ENCODE measurements around the gene USP53.
"Not testable (repeated sequence)": the region's sequence is repeated elsewhere in the genome, so short reads cannot be mapped to it uniquely, and the experiment has no call there.

Gene USP53

GRCh38 chr4:119310826-119311225 lies 98.3 kb downstream of the USP53 start:
- Histone ChIP-seq H3K36me3 (ENCODE audit: control insufficient read depth, insufficient read depth, low read length) (no peaks in the 10 kb centered on the region), H3K27me3 (ENCODE audit: control insufficient read depth, insufficient read depth, low read length) (no peaks in the 10 kb centered on the region), H3K4me1 (ENCODE audit: control insufficient read depth, insufficient read depth, low read length) (no peaks in the 10 kb centered on the region), H3K4me3 (ENCODE audit: low read length) (no peak overlapping the region), H3K9ac (ENCODE audit: low read length) (no peak overlapping the region), H3K27ac (ENCODE audit: low read depth, low read length) (no peak overlapping the region)

GRCh38 chr4:119313237-119313636 lies 100.7 kb downstream of the USP53 start:
- Histone ChIP-seq H3K9ac (ENCODE audit: low read length) (no peak overlapping the region), H3K36me3 (ENCODE audit: control insufficient read depth, insufficient read depth, low read length) (no peaks in the 10 kb centered on the region), H3K27ac (ENCODE audit: low read depth, low read length) (no peak overlapping the region), H3K4me3 (ENCODE audit: low read length) (no peak overlapping the region), H3K27me3 (ENCODE audit: control insufficient read depth, insufficient read depth, low read length) (no peaks in the 10 kb centered on the region), H3K4me1 (ENCODE audit: control insufficient read depth, insufficient read depth, low read length) (no peaks in the 10 kb centered on the region)

DNA sequence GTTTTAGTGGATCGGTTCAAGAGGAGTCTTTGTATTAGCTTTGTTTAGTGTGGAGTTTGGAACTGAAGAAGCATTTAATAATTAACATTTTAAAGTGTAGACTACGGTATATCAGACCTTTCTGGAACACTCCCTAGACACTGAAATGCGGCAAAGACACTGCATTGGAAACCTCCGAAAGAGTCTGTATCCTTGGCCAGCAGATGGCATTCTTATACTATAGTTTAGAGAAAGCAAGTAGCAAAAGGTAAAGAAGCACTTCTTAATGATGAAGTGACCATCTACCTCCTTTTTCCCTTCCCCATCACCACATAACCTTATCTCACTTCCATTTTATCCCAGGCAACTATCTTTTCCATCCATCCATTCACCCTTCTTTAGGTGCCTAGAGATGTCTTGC lies 101.8 kb downstream of the USP53 start:
- Histone ChIP-seq H3K4me1 (ENCODE audit: control insufficient read depth, insufficient read depth, low read length) (no peaks in the 10 kb centered on the region), H3K9ac (ENCODE audit: low read length) (no peak overlapping the region), H3K27ac (ENCODE audit: low read depth, low read length) (no peak overlapping the region), H3K4me3 (ENCODE audit: low read length) (no peak overlapping the region), H3K36me3 (ENCODE audit: control insufficient read depth, insufficient read depth, low read length) (no peaks in the 10 kb centered on the region), H3K27me3 (ENCODE audit: control insufficient read depth, insufficient read depth, low read length) (no peaks in the 10 kb centered on the region)

- no peaks in the 10 kb centered on the region for H3K27me3 ChIP-seq (ENCODE audit: control insufficient read depth, insufficient read depth, low read length)
- no peak overlapping the region for H3K4me3 ChIP-seq (ENCODE audit: low read length)
- no peaks in the 10 kb centered on the region for H3K4me1 ChIP-seq (ENCODE audit: control insufficient read depth, insufficient read depth, low read length)
- H3K36me3 ChIP-seq (ENCODE audit: control insufficient read depth, insufficient read depth, low read length), result no peaks in the 10 kb centered on the region
- no peak overlapping the region for H3K27ac ChIP-seq (ENCODE audit: low read depth, low read length)
- no peak overlapping the region for H3K9ac ChIP-seq (ENCODE audit: low read length)
Measured at GRCh38 chr4:119315036-119315435, 102.5 kb downstream of the USP53 start.

DNA sequence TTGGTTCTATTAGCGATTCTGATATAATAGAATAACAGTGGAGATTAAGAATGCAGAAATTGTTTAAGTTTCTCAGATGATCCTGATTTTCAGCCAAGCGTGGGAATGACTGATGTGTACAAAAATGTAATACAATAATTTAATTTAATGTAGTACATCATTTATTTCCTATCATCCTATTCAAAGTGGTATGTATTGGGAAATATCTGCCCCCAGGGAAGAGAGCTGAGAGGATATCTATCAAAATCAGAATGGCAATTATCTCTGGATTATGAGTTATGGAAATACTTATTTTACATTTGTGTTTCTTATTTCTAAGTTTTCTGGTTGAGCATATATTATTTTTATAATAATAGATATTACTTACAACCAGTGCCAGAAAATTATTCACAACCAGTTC lies 105.5 kb downstream of the USP53 start:
- Histone ChIP-seq H3K4me1 (ENCODE audit: control insufficient read depth, insufficient read depth, low read length) (no peaks in the 10 kb centered on the region), H3K27ac (ENCODE audit: low read depth, low read length) (no peak overlapping the region), H3K4me3 (ENCODE audit: low read length) (no peak overlapping the region), H3K36me3 (ENCODE audit: control insufficient read depth, insufficient read depth, low read length) (no peaks in the 10 kb centered on the region), H3K27me3 (ENCODE audit: control insufficient read depth, insufficient read depth, low read length) (no peaks in the 10 kb centered on the region), H3K9ac (ENCODE audit: low read length) (no peak overlapping the region)

- Histone ChIP-seq H3K36me3 (ENCODE audit: control insufficient read depth, insufficient read depth, low read length) (no peaks in the 10 kb centered on the region), H3K4me1 (ENCODE audit: control insufficient read depth, insufficient read depth, low read length) (no peaks in the 10 kb centered on the region), H3K9ac (ENCODE audit: low read length) (no peak within 1 kb of the TSS), H3K27me3 (ENCODE audit: control insufficient read depth, insufficient read depth, low read length) (no peaks in the 10 kb centered on the region), H3K4me3 (ENCODE audit: low read length) (peak within 1 kb of the TSS; percentile 33), H3K27ac (ENCODE audit: low read depth, low read length) (no peak within 1 kb of the TSS)
Measured at GRCh38 chr4:119321921-119322687, 109.6 kb downstream of the USP53 start, which contains the start of gene FABP2. Gene FABP2 (minus strand): TSS chr4:119322138. CDS start chr4:119322102, 36 bp downstream.

DNA sequence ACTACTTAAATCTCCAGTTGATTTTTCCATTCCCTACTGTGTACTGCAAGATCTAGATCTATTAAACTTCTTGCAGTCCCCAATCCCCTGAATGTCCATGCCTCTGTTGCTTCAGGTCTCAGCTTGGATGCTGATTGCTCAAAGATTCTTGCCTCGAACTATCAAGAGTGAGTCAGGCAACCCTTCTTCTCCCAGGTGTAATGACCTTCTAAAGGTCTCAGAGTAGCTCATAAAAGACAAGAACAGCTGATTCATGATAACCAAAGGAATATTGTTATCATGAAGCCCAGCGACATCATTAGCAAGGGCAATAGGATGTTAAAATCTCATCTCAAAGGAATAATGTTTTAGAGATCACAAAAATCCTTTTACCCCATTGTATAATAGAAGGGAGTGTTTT lies 116.2 kb downstream of the USP53 start:
- no peaks in the 10 kb centered on the region for H3K27me3 ChIP-seq (ENCODE audit: control insufficient read depth, insufficient read depth, low read length)
- no peaks in the 10 kb centered on the region for H3K4me1 ChIP-seq (ENCODE audit: control insufficient read depth, insufficient read depth, low read length)
- no peak overlapping the region for H3K4me3 ChIP-seq (ENCODE audit: low read length)
- H3K27ac ChIP-seq (ENCODE audit: low read depth, low read length), result no peak overlapping the region
- H3K36me3 ChIP-seq (ENCODE audit: control insufficient read depth, insufficient read depth, low read length), result no peaks in the 10 kb centered on the region
- H3K9ac ChIP-seq (ENCODE audit: low read length), result no peak overlapping the region

DNA sequence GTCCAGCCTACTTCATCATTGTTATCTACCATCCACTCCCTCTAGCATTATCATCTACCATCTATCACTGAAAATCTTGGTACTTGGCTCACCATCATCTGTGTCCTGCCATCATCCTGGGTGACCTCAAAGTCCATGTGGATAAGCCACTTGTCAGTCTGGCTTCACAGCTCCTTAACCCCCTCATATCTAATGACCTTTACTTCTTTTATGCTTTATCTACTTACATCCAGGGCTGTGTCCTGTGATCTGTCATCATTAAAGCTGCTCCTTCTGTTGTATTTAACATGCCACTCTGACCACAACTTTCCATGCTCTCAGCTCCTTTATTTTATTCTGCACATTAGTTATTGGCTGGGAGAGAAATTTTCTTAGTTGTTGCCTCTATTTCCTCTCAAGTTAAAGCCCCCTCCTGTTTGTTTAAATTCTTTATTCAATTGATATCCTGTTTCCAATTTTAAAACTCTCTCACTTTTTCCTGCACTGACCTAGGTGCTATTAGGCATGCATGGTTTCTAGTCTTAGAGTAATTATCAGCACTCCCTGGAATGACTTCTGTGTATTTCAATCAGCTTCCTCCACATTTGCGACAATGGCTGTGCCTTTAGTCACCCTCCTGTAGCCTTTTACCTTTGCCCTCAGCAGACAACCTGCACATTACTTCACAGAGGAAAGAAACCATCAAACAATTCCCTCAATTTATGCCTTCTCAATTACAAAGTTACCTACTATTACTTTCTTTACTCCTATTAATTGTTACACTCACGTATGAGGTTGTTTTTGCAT lies 117.5 kb downstream of the USP53 start:
- Histone ChIP-seq H3K4me1 (ENCODE audit: control insufficient read depth, insufficient read depth, low read length) (no peaks in the 10 kb centered on the region), H3K27me3 (ENCODE audit: control insufficient read depth, insufficient read depth, low read length) (no peaks in the 10 kb centered on the region), H3K27ac (ENCODE audit: low read depth, low read length) (no peak overlapping the region), H3K9ac (ENCODE audit: low read length) (no peak overlapping the region), H3K36me3 (ENCODE audit: control insufficient read depth, insufficient read depth, low read length) (no peaks in the 10 kb centered on the region), H3K4me3 (ENCODE audit: low read length) (no peak overlapping the region)

DNA sequence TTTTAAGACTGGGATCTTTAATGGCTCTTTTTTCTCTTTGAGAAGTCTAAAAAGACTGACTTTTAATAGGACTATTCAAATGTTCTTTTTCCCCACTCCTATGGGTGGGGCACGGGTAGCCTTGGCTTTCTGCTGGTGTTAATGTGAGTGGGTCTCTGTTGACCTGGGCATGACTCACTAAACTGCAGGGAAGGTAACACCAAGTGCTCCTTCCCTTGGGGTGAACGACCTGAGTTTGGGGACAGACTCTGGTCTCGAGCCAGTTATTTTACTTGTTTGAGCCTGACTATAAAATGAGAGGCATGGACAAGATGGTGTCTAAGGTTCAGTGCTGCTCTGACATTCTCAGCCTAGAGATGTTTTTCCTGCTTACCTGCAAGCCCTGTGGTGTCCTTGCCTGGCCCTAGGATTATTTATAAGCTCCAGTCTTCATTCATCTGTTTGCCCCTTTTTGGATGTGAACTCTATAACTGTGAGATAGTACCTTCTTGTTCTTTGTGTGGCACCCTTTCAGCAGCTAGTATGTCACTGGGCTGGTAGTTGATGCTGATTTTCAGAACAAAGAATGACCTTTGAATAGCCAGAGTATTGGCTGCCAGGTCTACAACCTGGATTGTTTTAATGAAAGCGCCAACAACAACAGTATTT lies 123.9 kb downstream of the USP53 start:
- H3K4me3 ChIP-seq (ENCODE audit: low read length); H3K9ac ChIP-seq (ENCODE audit: low read length); H3K27ac ChIP-seq (ENCODE audit: low read depth, low read length); H3K4me1 ChIP-seq (ENCODE audit: control insufficient read depth, insufficient read depth, low read length); H3K27me3 ChIP-seq (ENCODE audit: control insufficient read depth, insufficient read depth, low read length); H3K36me3 ChIP-seq (ENCODE audit: control insufficient read depth, insufficient read depth, low read length): not testable (repeated sequence)

DNA sequence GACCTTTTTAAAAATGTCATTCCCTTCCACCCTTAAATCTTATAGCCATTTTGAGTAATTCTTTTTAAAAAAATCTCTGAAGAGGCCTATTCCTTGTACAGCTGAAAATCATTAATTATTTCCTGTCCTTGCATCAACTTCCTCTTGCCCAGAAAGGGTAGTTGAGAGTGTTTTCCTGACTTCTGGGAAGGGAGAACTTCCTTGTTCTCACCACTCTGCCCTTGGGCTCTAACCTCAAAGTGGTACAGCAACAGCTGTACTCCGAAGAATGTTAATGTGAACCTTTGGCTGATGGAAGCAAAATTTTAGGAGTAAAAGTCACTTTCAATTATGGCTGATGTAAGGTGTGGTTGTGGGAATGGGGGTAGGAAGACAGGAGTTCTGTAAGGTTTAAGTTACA lies 124.5 kb downstream of the USP53 start:
- Histone ChIP-seq H3K36me3 (ENCODE audit: control insufficient read depth, insufficient read depth, low read length) (no peaks in the 10 kb centered on the region), H3K4me3 (ENCODE audit: low read length) (no peak overlapping the region), H3K9ac (ENCODE audit: low read length) (no peak overlapping the region), H3K4me1 (ENCODE audit: control insufficient read depth, insufficient read depth, low read length) (no peaks in the 10 kb centered on the region), H3K27me3 (ENCODE audit: control insufficient read depth, insufficient read depth, low read length) (no peaks in the 10 kb centered on the region), H3K27ac (ENCODE audit: low read depth, low read length) (no peak overlapping the region)

DNA sequence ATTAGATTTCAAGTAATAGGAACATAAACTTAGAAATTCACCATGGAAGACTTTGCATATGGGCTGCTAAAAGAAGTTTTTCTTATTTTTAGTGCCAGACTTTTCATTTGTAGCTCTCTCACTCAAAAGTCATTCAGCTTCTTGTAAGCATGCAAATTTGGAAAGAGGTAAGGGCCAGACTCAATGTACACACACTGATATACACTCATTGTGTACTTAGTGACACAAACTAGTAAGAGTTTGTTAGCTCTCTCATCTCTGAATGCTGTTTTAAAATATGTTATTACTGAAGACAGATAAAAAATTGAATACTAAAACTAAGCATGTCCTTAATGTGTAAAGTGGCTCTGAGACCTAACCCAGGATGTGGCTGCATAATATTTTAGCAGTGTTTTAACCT lies 127.4 kb downstream of the USP53 start:
- not testable (repeated sequence) for H3K36me3 ChIP-seq (ENCODE audit: control insufficient read depth, insufficient read depth, low read length); H3K27me3 ChIP-seq (ENCODE audit: control insufficient read depth, insufficient read depth, low read length); H3K4me3 ChIP-seq (ENCODE audit: low read length); H3K4me1 ChIP-seq (ENCODE audit: control insufficient read depth, insufficient read depth, low read length); H3K9ac ChIP-seq (ENCODE audit: low read length); H3K27ac ChIP-seq (ENCODE audit: low read depth, low read length)

- H3K36me3 ChIP-seq (ENCODE audit: control insufficient read depth, insufficient read depth, low read length); H3K27me3 ChIP-seq (ENCODE audit: control insufficient read depth, insufficient read depth, low read length); H3K27ac ChIP-seq (ENCODE audit: low read depth, low read length); H3K4me1 ChIP-seq (ENCODE audit: control insufficient read depth, insufficient read depth, low read length); H3K9ac ChIP-seq (ENCODE audit: low read length); H3K4me3 ChIP-seq (ENCODE audit: low read length): not testable (repeated sequence)
Measured at GRCh38 chr4:119343293-119343692, 130.8 kb downstream of the USP53 start.

All from rectal smooth muscle tissue (tissue), 1 donor.